Keratinocyte (primary cell): ENCODE measurements around the gene CORO1A.

Source experiments
- EZH2 ChIP-seq: IDR thresholded peaks from one replicate; pipeline ENCODE4 v1.6.1; 2012; ENCODE audit warnings: inconsistent platforms, mild to moderate bottlenecking, low read length, moderate library complexity
- TF ChIP-seq, protein P1 (sequence below), 3 experiments: IDR thresholded peaks in 1 of 3; conservative IDR thresholded peaks in 1 of 3; optimal IDR thresholded peaks in 1 of 3; 2 replicates in 2 of 3; 3 replicates in 1 of 3; pipeline versions ENCODE3 to v1.5.1; 2011; ENCODE audit warnings: low read length in 3 of 3, mild to moderate bottlenecking in 3 of 3, moderate library complexity in 2 of 3, control low read depth in 1 of 3, inconsistent platforms in 1 of 3; ENCODE audit not compliant: insufficient read depth in 2 of 3; ENCODE audit errors: extremely low read depth in 1 of 3

DNA sequence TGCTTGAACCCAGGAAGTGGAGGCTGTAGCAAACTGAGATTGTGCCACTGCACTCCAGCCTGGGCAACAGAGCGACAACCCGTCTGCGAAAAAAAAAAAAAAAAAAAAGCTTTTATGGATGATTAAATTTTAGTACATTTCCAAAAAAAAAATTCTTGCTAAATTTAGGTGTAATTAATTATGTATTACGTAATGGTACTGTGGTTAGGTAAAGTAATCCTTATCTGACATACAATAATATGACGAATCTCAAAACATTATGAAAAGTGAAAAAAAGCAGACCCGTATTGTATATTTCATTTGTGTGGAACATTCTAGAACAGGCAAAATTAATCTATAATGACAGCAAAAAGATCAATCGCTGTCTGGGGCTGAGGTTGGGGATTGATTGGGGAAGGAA lies 10.3 kb upstream of the CORO1A start:
- TF ChIP-seq EZH2 = no peak
- TF ChIP-seq, protein P1, sequence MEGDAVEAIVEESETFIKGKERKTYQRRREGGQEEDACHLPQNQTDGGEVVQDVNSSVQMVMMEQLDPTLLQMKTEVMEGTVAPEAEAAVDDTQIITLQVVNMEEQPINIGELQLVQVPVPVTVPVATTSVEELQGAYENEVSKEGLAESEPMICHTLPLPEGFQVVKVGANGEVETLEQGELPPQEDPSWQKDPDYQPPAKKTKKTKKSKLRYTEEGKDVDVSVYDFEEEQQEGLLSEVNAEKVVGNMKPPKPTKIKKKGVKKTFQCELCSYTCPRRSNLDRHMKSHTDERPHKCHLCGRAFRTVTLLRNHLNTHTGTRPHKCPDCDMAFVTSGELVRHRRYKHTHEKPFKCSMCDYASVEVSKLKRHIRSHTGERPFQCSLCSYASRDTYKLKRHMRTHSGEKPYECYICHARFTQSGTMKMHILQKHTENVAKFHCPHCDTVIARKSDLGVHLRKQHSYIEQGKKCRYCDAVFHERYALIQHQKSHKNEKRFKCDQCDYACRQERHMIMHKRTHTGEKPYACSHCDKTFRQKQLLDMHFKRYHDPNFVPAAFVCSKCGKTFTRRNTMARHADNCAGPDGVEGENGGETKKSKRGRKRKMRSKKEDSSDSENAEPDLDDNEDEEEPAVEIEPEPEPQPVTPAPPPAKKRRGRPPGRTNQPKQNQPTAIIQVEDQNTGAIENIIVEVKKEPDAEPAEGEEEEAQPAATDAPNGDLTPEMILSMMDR (optimal IDR thresholded peaks at IDR 0.05 in 1 of 3, IDR thresholded peaks at IDR 0.05 in 1 of 3, conservative IDR thresholded peaks at IDR 0.05 in 1 of 3; ENCODE audit: extremely low read depth in 1 of 3, insufficient read depth in 2 of 3, low read length in 3 of 3) = no peak
